ENCODE measurements around the gene FAM76A. TPM values are rescaled to one million over a fixed set of nuclear protein-coding genes. Genes with fewer than 3 reads are reported as not detected.

FAM76A gene
- total RNA-seq, 4 donors from 2014 or later: 16.7 to 41.3 (median 23.7) TPM

GRCh38 chr1:27763358-27763757, 37.6 kb downstream of the FAM76A start:
- Histone ChIP-seq H3K9me3 (no peaks in the 10 kb centered on the region), H3K27ac (no peak overlapping the region), H3K27me3 (no peaks in the 10 kb centered on the region), H3K4me1 (no peaks in the 10 kb centered on the region), H3K4me3 (no peak overlapping the region), H3K36me3 (peaks cover 0 to 41% (median 5%) of the 10 kb centered on the region in 3 donors)
- no peak for DNase-seq (ENCODE audit: low spot score in 2 of 2)
- no peak for TF ChIP-seq POLR2A (IDR thresholded peaks at IDR 0.05)
- TF ChIP-seq CTCF (IDR thresholded peaks at IDR 0.05): no peak
- TF ChIP-seq EP300 (IDR thresholded peaks at IDR 0.05): no peak
- 87 to 89% methylated on average over 4 of the region's 4 CpGs for WGBS, 2 donors

- peaks cover 0 to 24% (median 6%) of the 10 kb centered on the region in 4 donors for H3K4me1 ChIP-seq
- TF ChIP-seq EP300 (IDR thresholded peaks at IDR 0.05) (no peak), POLR2A (IDR thresholded peaks at IDR 0.05) (no peak)
- no peak for DNase-seq (ENCODE audit: low spot score in 2 of 2)
- H3K27me3 ChIP-seq: no peaks in the 10 kb centered on the region
- H3K27ac ChIP-seq: no peak overlapping the region
- no peak overlapping the region for H3K4me3 ChIP-seq
- WGBS, 2 donors: 83 to 84% methylated on average over 2 of the region's 2 CpGs
- H3K9me3 ChIP-seq: no peaks in the 10 kb centered on the region
- H3K36me3 ChIP-seq: no peaks in the 10 kb centered on the region
These were observed 44.6 kb downstream of the FAM76A start for GRCh38 chr1:27770293-27770830.

- Histone ChIP-seq H3K9me3 (no peaks in the 10 kb centered on the region), H3K27me3 (no peaks in the 10 kb centered on the region), H3K4me3 (peak overlapping the region; percentile 40 to 89 (median 72)), H3K36me3 (peaks cover 0 to 7% (median 0%) of the 10 kb centered on the region in 3 donors), H3K4me1 (peaks cover 0 to 43% (median 6%) of the 10 kb centered on the region in 4 donors), H3K27ac (peak overlapping the region; percentile 76 to 94 (median 92))
- 19 to 30% methylated on average over 18 of the region's 18 CpGs for WGBS, 2 donors
- DNase-seq (ENCODE audit: low spot score in 2 of 2): no peak
- TF ChIP-seq CTCF (IDR thresholded peaks at IDR 0.05) (no peak), POLR2A (IDR thresholded peaks at IDR 0.05) (no peak)
These were observed 46.5 kb downstream of the FAM76A start for GRCh38 chr1:27772036-27772931.

GRCh38 chr1:27772932-27773825, 47.4 kb downstream of the FAM76A start, which contains the start of gene STX12:
Gene STX12 (plus strand): TSS chr1:27773219. CDS start chr1:27773308, 89 bp downstream.
- 0 to 1% methylated on average over 38 to 40 of the region's 58 CpGs for WGBS, 2 donors
- Histone ChIP-seq H3K27ac (peak within 1 kb of the TSS; percentile 76 to 94 (median 92)), H3K27me3 (no peaks in the 10 kb centered on the region), H3K4me3 (peak within 1 kb of the TSS; percentile 67 to 89 (median 80)), H3K9me3 (no peaks in the 10 kb centered on the region), H3K4me1 (peaks cover 0 to 46% (median 6%) of the 10 kb centered on the region in 4 donors), H3K36me3 (peaks cover 0 to 11% (median 0%) of the 10 kb centered on the region in 3 donors)
- DNase-seq (ENCODE audit: low spot score in 2 of 2): peak; percentile 98 to 99
- TF ChIP-seq CTCF (IDR thresholded peaks at IDR 0.05) (peak in 1 of 5 experiments; percentile 26), POLR2A (IDR thresholded peaks at IDR 0.05) (peak; percentile 90 to 93), EP300 (IDR thresholded peaks at IDR 0.05) (peak; percentile 92 to 97)

GRCh38 chr1:27773826-27774445, 48.2 kb downstream of the FAM76A start:
- H3K36me3 ChIP-seq: peaks cover 0 to 11% (median 0%) of the 10 kb centered on the region in 3 donors
- no peak for DNase-seq (ENCODE audit: low spot score in 2 of 2)
- no peaks in the 10 kb centered on the region for H3K27me3 ChIP-seq
- TF ChIP-seq POLR2A (IDR thresholded peaks at IDR 0.05): no peak
- TF ChIP-seq CTCF (IDR thresholded peaks at IDR 0.05): no peak
- TF ChIP-seq EP300 (IDR thresholded peaks at IDR 0.05): no peak
- no peaks in the 10 kb centered on the region for H3K9me3 ChIP-seq
- peaks cover 0 to 47% (median 6%) of the 10 kb centered on the region in 4 donors for H3K4me1 ChIP-seq
- peak overlapping the region; percentile 67 to 89 (median 80) for H3K4me3 ChIP-seq
- H3K27ac ChIP-seq: peak overlapping the region; percentile 76 to 94 (median 92)
- WGBS, 2 donors: 24 to 28% methylated on average over 3 of the region's 3 CpGs
